HepG2 (cell line): ENCODE results near the gene GNG12.

Experiments
- BHLHE40 ChIP-seq: IDR thresholded peaks from 2 replicates; pipeline ENCODE4 v1.6.1; 2011; ENCODE audit warnings: low read length, improper control_type of control experiment
- CTCF ChIP-seq: sonication (generic); formaldehyde crosslinking; IDR thresholded peaks from 2 replicates; pipeline ENCODE4 v1.5.0; 2020; ENCODE audit warnings: mild to moderate bottlenecking, missing genetic modification reagents, moderate library complexity
- NR3C1 ChIP-seq: sonication (generic); formaldehyde crosslinking; IDR thresholded peaks from 2 replicates; pipeline ENCODE4 v1.4.0; 2020; ENCODE audit warnings: missing genetic modification reagents
- RFX5 ChIP-seq: IDR thresholded peaks from 2 replicates; pipeline ENCODE4 v1.6.1; 2011; ENCODE audit warnings: low read depth, low read length, improper control_type of control experiment
- SAFB2 ChIP-seq: sonication (generic); formaldehyde crosslinking; IDR thresholded peaks from 2 replicates; pipeline ENCODE4 v1.5.1; 2020; ENCODE audit warnings: missing genetic modification reagents, low read depth, mild to moderate bottlenecking, borderline replicate concordance

- no peak for TF ChIP-seq SAFB2 (CRISPR knock-in tag)
- TF ChIP-seq BHLHE40 = no peak
- TF ChIP-seq CTCF (CRISPR knock-in tag) = no peak
- TF ChIP-seq NR3C1 (CRISPR knock-in tag) = no peak
- TF ChIP-seq RFX5 = no peak
Observed at GRCh38 chr1:67755160-67755559, 78.1 kb downstream of the GNG12 start.
